SK-N-SH treated with all-trans-retinoic acid at 6 μM for 48 hours (cell line): ENCODE data around the gene ADIPOR1.

Source experiments
- ARNTL ChIP-seq: fragments of 450-650 bp; formaldehyde crosslinking; IDR thresholded peaks from 2 replicates; pipeline ENCODE4 v1.5.0; 2020; ENCODE audit warnings: low read depth, mild to moderate bottlenecking, moderate library complexity, borderline replicate concordance
- GLIS3 ChIP-seq: fragments of 250-450 bp; sonication (Bioruptor Pico); IDR thresholded peaks from 2 replicates; pipeline ENCODE4 v1.5.0; 2020; ENCODE audit warnings: mild to moderate bottlenecking, moderate library complexity
- OSR1 ChIP-seq: fragments of 250-450 bp; sonication (Bioruptor Pico); IDR thresholded peaks from 2 replicates; pipeline ENCODE4 v1.8.0; 2022; ENCODE audit warnings: moderate library complexity, mild to moderate bottlenecking, inconsistent platforms
- PPARA ChIP-seq: fragments of 250-450 bp; sonication (Bioruptor Pico); IDR thresholded peaks from 2 replicates; pipeline ENCODE4 v1.5.0; 2020; ENCODE audit warnings: mild to moderate bottlenecking, borderline replicate concordance
- RARB ChIP-seq: fragments of 250-450 bp; sonication (Bioruptor Pico); IDR thresholded peaks from 2 replicates; pipeline ENCODE4 v1.8.0; 2021; ENCODE audit warnings: mild to moderate bottlenecking, moderate library complexity
- ZFP3 ChIP-seq: fragments of 250-450 bp; sonication (Bioruptor Pico); IDR thresholded peaks from 2 replicates; pipeline ENCODE4 v1.5.0; 2020; ENCODE audit warnings: mild to moderate bottlenecking, moderate library complexity
- ZNF565 ChIP-seq: fragments of 450-650 bp; formaldehyde crosslinking; conservative IDR thresholded peaks from 2 replicates; pipeline ENCODE4 v1.5.0; 2020; ENCODE audit warnings: low read depth, mild to moderate bottlenecking, moderate library complexity
- ZNF8 ChIP-seq: fragments of 450-650 bp; formaldehyde crosslinking; IDR thresholded peaks from 2 replicates; pipeline ENCODE4 v1.5.0; 2020; ENCODE audit warnings: mild to moderate bottlenecking, moderate library complexity
- TF ChIP-seq, protein P1 (sequence below): fragments of 250-450 bp; sonication (Bioruptor Pico); IDR thresholded peaks from 2 replicates; pipeline ENCODE4 v1.5.1; 2020; ENCODE audit warnings: low read depth, mild to moderate bottlenecking, moderate library complexity
- TF ChIP-seq, protein P2 (sequence below): fragments of 250-450 bp; sonication (Bioruptor Pico); IDR thresholded peaks from 2 replicates; pipeline ENCODE4 v1.5.0; 2020; ENCODE audit warnings: mild to moderate bottlenecking, moderate library complexity
- TF ChIP-seq, protein P3 (sequence below): fragments of 250-450 bp; sonication (Bioruptor Pico); IDR thresholded peaks from 2 replicates; pipeline ENCODE4 v1.8.0; 2020; ENCODE audit warnings: mild to moderate bottlenecking, moderate library complexity, borderline replicate concordance
- TF ChIP-seq, protein P4 (sequence below): fragments of 250-450 bp; sonication (Bioruptor Pico); IDR thresholded peaks from 2 replicates; pipeline ENCODE4 v1.5.1; 2021; ENCODE audit warnings: mild to moderate bottlenecking, moderate library complexity

DNA sequence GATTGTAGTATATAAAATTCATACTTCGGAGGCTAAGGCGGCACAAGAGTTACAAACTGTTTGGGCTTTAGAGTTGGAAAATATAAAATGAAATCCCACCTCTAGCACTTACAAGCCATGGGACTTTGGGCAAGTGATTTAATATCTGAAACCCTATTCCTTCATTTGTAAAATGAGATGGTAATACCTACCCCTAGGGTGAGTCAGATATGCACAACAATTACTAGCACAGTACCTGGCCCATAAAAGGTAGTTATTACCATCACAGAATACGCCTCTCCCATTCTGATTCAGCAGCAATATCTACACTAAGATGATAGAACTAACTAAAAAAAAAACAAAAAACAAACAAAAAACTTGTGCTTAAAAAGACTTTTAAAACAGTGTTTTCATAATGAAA, 34.6 kb downstream of the ADIPOR1 start:
- TF ChIP-seq ZFP3 (CRISPR knock-in tag) (no peak), ARNTL (CRISPR knock-in tag) (no peak), ZNF8 (CRISPR knock-in tag) (no peak), RARB (CRISPR knock-in tag) (no peak), PPARA (no peak), ZNF565 (CRISPR knock-in tag) (no peak), GLIS3 (CRISPR knock-in tag) (no peak), OSR1 (CRISPR knock-in tag) (no peak)
- TF ChIP-seq, protein P1, sequence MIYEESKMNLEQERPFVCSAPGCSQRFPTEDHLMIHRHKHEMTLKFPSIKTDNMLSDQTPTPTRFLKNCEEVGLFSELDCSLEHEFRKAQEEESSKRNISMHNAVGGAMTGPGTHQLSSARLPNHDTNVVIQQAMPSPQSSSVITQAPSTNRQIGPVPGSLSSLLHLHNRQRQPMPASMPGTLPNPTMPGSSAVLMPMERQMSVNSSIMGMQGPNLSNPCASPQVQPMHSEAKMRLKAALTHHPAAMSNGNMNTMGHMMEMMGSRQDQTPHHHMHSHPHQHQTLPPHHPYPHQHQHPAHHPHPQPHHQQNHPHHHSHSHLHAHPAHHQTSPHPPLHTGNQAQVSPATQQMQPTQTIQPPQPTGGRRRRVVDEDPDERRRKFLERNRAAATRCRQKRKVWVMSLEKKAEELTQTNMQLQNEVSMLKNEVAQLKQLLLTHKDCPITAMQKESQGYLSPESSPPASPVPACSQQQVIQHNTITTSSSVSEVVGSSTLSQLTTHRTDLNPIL: no peak
- TF ChIP-seq, protein P2, sequence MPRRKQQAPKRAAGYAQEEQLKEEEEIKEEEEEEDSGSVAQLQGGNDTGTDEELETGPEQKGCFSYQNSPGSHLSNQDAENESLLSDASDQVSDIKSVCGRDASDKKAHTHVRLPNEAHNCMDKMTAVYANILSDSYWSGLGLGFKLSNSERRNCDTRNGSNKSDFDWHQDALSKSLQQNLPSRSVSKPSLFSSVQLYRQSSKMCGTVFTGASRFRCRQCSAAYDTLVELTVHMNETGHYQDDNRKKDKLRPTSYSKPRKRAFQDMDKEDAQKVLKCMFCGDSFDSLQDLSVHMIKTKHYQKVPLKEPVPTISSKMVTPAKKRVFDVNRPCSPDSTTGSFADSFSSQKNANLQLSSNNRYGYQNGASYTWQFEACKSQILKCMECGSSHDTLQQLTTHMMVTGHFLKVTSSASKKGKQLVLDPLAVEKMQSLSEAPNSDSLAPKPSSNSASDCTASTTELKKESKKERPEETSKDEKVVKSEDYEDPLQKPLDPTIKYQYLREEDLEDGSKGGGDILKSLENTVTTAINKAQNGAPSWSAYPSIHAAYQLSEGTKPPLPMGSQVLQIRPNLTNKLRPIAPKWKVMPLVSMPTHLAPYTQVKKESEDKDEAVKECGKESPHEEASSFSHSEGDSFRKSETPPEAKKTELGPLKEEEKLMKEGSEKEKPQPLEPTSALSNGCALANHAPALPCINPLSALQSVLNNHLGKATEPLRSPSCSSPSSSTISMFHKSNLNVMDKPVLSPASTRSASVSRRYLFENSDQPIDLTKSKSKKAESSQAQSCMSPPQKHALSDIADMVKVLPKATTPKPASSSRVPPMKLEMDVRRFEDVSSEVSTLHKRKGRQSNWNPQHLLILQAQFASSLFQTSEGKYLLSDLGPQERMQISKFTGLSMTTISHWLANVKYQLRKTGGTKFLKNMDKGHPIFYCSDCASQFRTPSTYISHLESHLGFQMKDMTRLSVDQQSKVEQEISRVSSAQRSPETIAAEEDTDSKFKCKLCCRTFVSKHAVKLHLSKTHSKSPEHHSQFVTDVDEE (CRISPR knock-in tag): no peak
- TF ChIP-seq, protein P3, sequence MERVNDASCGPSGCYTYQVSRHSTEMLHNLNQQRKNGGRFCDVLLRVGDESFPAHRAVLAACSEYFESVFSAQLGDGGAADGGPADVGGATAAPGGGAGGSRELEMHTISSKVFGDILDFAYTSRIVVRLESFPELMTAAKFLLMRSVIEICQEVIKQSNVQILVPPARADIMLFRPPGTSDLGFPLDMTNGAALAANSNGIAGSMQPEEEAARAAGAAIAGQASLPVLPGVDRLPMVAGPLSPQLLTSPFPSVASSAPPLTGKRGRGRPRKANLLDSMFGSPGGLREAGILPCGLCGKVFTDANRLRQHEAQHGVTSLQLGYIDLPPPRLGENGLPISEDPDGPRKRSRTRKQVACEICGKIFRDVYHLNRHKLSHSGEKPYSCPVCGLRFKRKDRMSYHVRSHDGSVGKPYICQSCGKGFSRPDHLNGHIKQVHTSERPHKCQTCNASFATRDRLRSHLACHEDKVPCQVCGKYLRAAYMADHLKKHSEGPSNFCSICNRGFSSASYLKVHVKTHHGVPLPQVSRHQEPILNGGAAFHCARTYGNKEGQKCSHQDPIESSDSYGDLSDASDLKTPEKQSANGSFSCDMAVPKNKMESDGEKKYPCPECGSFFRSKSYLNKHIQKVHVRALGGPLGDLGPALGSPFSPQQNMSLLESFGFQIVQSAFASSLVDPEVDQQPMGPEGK (CRISPR knock-in tag): no peak
- TF ChIP-seq, protein P4, sequence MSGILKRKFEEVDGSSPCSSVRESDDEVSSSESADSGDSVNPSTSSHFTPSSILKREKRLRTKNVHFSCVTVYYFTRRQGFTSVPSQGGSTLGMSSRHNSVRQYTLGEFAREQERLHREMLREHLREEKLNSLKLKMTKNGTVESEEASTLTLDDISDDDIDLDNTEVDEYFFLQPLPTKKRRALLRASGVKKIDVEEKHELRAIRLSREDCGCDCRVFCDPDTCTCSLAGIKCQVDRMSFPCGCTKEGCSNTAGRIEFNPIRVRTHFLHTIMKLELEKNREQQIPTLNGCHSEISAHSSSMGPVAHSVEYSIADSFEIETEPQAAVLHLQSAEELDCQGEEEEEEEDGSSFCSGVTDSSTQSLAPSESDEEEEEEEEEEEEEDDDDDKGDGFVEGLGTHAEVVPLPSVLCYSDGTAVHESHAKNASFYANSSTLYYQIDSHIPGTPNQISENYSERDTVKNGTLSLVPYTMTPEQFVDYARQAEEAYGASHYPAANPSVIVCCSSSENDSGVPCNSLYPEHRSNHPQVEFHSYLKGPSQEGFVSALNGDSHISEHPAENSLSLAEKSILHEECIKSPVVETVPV (CRISPR knock-in tag): no peak
